Activated CD4-positive, alpha-beta T cell treated with anti-CD3 and anti-CD28 coated beads for 24 hours (primary cell): Measurements from ENCODE around the gene TOP1.

Source experiments
- DNase-seq, 2 donors: peaks; one replicate each; pipeline ENCODE4 v3.0.0-alpha.2; 2020; ENCODE audit warnings: low read depth in 2 of 2

Gene TOP1

GRCh38 chr20:41028359-41029149, at the start of gene TOP1:
TOP1 (plus strand) TSS chr20:41028822; CDS start chr20:41029068, 246 bp downstream.
- DNase-seq: peak; percentile 99 to 100

- no peak for DNase-seq
Observed at GRCh38 chr20:40979247-40979646, 49.4 kb upstream of the TOP1 start.

- DNase-seq: no peak
Observed at GRCh38 chr20:40980106-40980827, 48.4 kb upstream of the TOP1 start.

- DNase-seq: no peak
Observed at GRCh38 chr20:40980828-40981310, 47.8 kb upstream of the TOP1 start.

- no peak for DNase-seq
Observed at GRCh38 chr20:40982415-40983145, 46.0 kb upstream of the TOP1 start.

- no peak for DNase-seq
Observed at GRCh38 chr20:40983898-40984297, 44.7 kb upstream of the TOP1 start.

GRCh38 chr20:40984496-40984895, 44.1 kb upstream of the TOP1 start:
- no peak for DNase-seq

- no peak for DNase-seq
Observed at GRCh38 chr20:40986774-40987173, 41.8 kb upstream of the TOP1 start.

GRCh38 chr20:40990542-40991120, 38.0 kb upstream of the TOP1 start:
- peak; percentile 47 to 57 for DNase-seq

- no peak for DNase-seq
Observed at GRCh38 chr20:40991181-40991889, 37.3 kb upstream of the TOP1 start.

- no peak for DNase-seq
Observed at GRCh38 chr20:40992349-40993113, 36.1 kb upstream of the TOP1 start.

- no peak for DNase-seq
Observed at GRCh38 chr20:40993794-40994540, 34.7 kb upstream of the TOP1 start.

- DNase-seq: no peak
Observed at GRCh38 chr20:40996326-40996725, 32.3 kb upstream of the TOP1 start.

- DNase-seq: no peak
Observed at GRCh38 chr20:40997116-40997515, 31.5 kb upstream of the TOP1 start.

- no peak for DNase-seq
Observed at GRCh38 chr20:40999841-41000240, 28.8 kb upstream of the TOP1 start.

- DNase-seq: no peak
Observed at GRCh38 chr20:41000628-41001027, 28.0 kb upstream of the TOP1 start.

GRCh38 chr20:41001497-41001896, 27.1 kb upstream of the TOP1 start:
- no peak for DNase-seq

GRCh38 chr20:41002842-41003142, 25.8 kb upstream of the TOP1 start:
- no peak for DNase-seq

- peak; percentile 37 to 50 for DNase-seq
Observed at GRCh38 chr20:41003143-41003935, 25.3 kb upstream of the TOP1 start.
